SHP77 treated with DMSO at 0.1 percent for 48 hours (cell line): ENCODE measurements around the gene DCP2.
"Not testable (repeated sequence)": the region's sequence is repeated elsewhere in the genome, so short reads cannot be mapped to it uniquely, and the experiment has no call there.

Source experiments
- DNase-seq: peaks from one replicate; lab custom pipeline; 2025; lab: John Stamatoyannopoulos, UW

Gene DCP2

DNA sequence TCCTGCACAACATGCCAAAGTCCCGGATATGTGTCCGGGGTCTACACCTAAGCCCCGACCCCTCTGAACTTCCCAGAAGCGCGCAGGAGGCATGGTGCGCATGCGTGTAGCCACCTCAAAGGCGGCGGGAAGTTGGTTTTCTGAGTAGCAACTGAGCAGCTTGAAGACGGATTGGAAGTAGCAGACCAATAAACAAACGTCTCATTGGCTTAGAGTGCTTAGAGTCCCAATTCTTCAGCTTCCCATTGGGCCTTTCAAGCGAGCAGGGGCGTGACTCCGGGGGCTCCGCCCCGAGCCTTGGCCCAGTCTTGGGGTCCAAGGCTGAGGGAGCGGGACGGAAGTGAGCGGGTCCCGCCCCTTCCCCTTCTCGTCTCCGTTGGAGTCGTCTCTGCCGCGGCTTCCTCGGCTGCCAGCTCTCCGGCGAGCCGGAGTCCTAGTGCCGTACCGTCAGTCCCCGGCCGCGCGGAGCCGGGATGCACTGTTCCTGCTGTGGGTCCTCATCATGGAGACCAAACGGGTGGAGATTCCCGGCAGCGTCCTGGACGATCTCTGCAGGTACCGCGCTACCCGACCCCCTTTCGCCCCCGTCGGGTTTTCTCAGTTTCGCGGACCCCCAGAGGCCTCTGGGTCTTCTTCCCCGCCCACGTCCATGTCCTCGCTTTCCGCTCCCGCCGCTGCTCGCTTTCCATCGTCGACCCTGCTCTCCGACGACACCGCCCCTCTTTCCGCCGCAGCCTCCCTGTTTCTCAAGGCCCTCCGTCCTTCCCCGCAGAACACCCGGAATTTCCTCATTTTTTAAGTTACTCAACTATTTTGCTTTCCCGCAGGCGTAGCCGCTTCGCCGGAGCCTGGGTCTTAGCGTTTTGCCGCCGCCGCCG lies at the start of gene DCP2:
TSS of gene DCP2 (plus strand) at position 367 of the 878 bp plus-strand sequence. CDS start at position 503, 136 bp downstream.
- peak; percentile 98 for DNase-seq

DNA sequence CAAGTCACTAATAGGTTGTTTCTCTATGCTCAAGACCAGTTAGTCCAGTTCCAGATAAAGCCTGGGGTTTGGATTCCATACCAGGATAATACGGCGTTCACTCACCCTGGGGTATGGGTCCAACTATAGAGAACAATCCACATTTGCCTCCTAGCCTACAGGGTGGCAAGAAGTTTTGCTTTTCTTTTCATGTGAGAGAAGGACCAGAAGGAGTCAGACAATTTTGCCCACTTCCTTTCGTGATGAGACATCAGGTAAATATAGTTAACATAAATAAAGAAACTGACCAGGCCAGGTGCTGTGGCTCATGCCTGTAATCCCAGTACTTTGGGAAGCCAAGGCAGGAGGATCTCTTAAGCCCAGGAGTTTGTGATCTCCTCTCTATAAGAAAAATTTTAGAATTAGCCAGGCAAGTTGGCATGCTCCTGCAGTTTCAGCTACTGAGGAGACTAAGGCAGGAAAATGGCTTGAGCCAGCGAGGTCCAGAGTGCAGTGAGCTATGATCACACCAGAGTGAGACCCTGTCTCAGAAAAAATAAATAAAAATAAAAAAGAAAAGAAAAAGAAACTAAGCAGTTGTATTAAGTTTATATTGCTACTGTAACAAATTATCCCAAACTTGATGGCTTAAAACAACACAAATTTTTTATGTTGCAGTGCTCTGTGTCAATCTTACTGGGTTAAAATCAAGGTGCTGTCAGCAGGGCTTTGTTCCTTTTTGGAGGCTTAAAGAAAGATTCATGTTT lies 47.1 kb upstream of the DCP2 start:
- no peak for DNase-seq

DNA sequence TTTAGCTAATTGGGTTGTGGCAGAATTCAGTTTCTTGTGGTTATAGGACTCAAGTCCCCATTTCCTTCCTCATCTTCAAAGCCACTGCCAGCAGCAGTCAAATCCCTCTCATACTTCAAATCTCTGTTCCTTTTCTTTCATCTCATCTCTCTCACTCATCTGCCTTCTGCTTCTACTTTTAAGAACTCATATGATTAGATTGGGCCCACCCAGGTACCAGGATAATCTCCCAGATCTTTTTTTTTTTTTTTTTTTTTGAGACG lies 46.6 kb upstream of the DCP2 start:
- DNase-seq, result no peak

DNA sequence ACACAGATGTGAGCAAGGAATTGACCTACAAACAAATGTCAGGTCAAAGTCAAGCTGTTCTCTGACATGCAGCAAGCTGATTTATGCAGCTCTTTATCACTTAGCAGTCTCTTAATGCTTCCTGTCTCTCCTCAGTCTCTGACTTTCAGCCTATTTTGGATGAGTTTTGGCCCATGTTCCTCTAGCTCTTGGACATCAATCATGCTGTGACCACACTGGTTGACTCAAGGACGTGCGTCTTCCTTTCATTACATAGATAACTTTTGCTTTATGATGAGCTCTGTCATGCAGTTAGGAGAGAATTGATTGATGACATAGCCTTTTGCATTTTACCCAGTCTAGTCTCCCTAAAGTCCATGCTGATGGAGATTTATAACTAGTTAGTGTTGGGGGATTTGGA lies 45.1 kb upstream of the DCP2 start:
- no peak for DNase-seq

DNA sequence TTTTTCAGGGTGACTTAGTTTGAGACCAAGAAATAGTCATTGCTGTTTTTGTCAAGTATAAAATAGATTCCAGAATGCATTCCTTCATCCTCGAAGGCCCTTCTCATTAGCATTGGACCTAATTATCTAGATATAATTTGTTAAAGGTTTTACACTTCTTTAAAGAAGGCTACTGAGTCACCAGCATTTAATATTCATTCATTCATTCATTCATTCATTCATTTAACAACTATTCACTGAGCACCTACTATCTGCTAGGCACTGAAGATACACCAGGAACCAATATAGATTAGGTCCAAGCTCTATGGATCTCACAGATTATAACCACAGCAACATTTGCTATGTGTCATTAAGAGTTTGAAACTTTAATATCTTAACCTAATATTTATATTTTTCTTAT lies 43.5 kb upstream of the DCP2 start:
- DNase-seq, result no peak

DNA sequence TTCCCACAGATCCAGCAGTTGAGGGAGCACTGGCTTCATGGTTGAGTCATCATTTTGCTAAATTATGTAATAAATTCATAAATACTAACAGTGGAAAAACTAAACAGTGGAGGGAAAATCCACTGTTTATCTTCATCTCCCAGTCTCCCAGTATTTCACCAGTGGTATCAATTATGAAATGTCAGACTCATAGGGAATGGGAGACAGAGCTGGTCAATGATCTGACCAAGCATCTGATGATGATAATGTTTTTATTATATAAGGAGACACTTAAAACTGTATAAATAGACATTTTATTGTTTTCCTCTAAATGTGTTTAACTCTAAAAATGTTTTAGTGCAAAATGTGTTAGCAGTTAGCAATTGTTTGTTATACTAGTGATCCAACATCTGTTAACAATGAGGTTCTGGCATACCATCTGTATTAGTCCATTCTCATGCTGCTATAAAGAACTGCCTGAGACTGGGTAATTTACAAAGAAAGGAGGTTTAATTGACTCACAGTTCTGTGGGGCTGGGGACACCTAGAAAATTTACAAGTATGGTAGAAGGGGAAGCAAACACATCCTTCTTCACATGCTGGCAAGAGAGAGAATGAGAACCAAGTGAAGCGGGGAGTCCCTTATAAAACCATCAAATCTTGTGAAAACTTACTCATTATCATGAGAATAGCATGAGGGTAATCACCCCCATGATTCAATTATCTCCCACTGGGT lies 42.8 kb upstream of the DCP2 start:
- DNase-seq, result no peak

DNA sequence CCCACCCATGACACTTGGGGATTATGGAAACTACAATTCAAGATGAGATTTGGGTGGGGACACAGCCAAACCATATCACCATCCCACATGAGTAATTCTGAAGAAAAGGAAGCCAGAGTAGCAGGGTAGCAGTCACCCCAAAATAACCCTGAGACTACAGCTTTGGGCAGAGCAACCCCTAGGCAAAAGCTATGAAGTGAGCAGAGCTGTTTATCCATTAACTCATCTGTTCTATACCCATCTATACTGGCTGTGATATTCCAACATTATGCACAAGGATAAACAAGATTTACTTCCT lies 42.3 kb upstream of the DCP2 start:
- no peak for DNase-seq

DNA sequence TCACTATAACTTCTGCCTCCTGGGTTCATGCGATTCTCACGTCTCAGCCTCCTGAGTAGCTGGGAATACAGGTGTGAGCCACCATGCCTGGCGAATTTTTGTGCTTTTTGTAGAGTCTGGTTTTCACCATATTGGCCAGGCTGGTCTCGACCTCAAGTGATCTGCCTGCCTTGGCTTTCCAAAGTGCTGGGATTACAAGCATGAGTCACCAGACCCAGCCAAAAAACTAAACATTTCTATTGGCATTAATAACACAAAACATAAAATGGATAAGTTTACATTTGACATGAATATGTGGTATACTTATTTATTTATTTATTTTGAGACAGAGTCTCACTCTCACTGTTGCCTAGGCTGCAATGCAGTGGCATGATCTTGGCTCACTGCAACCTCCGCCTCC lies 40.9 kb upstream of the DCP2 start:
- DNase-seq, result no peak

DNA sequence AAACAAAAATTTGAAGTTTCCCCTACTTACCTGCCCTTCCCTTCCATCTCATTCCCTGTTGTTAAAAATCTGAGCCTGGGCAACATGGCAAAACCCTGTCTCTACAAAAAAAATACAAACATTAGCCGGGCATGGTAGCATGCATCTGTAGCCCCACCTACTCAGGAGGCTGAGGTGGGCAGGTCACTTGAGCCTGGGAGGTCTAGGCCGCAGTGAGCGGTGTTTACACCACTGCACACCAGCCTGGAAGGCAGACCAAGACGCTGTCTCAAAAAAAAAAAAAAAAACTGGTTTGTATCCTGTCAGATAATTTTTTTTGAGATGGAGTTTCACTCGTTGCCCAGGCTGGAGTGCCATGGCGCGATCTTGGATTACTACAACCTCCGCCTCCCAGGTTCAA lies 38.3 kb upstream of the DCP2 start:
- DNase-seq, result no peak

DNA sequence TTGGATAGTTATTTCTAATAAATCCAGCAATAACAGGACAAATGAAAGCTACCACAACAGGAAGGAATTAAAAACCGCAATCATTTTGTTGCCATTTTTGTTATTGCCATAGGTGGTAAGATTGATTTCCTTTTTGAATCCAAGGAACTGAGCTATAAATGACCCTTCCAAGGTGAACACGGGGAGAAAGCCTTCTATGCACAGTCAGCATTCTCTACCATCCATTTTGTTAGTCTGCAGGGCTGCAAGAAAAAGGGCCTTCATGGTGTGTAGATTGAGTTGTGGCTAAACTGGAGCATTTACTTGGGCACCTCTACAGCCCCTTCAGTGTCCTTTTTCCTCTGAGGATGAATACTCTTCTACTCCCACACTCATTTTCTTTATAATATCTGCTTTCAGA lies 35.9 kb upstream of the DCP2 start:
- DNase-seq, result no peak

DNA sequence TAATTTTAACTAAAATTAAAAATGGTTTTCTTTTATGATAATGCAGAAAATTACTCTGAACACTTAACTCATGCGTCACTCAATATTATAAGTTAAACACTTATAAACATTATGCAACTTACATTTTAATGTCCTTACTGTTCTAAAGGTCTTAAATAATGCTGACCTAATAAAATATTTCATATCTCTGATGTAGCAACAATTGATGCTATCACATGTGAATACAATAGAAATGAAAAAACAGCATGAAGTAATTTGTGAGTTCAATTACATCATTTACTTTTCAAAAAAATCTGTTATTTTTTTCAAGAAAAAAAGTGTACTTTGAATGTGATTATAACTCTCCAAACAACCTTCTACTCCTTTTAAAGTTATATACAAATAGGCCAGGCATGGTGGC lies 28.1 kb upstream of the DCP2 start:
- DNase-seq, result no peak

DNA sequence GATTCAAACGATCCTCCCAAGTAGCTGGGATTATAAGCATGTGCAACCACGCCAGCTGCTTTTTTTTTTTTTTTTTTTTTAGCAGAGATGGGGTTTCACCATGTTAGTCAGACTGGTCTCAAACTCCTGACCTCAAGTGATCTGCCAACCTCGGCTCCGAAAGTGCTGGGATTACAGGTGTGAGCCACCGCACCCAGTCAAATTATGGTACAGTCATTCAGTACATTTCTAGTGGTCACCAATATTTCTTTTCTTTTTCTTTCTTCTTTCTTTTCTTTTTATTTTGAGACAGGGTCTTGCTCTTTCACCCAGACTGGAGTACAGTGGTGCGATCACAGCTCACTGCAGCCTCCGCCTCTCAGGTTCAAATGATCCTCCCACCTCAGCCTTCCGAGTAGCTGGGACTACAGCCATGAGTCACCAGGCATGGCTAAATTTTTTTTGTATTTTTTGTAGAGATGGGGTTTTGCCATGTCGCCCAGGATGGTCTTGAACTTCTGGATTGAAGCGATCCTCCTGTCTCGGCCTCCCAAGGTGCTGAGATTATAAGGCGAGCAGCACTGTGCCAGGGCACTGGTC lies 25.4 kb upstream of the DCP2 start:
- DNase-seq, result no peak

DNA sequence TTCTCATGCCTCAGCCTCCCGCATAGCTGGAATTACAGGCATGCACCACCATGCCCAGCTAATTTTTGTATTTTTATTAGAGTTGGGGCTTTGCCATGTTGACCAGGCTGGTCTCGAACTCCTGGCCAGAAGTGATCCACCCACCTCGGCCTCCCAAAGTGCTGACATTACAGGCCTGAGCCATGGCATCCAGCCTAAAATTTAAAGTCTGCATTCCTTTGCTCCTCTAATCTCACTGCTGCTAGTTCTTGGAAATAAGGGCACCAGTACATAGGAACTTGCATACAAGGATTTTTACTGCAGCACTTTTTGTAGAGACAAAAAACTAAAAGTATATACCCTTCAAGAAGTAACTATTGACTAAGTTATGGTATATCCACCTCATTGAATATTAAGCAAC lies 20.0 kb upstream of the DCP2 start:
- DNase-seq, result no peak

DNA sequence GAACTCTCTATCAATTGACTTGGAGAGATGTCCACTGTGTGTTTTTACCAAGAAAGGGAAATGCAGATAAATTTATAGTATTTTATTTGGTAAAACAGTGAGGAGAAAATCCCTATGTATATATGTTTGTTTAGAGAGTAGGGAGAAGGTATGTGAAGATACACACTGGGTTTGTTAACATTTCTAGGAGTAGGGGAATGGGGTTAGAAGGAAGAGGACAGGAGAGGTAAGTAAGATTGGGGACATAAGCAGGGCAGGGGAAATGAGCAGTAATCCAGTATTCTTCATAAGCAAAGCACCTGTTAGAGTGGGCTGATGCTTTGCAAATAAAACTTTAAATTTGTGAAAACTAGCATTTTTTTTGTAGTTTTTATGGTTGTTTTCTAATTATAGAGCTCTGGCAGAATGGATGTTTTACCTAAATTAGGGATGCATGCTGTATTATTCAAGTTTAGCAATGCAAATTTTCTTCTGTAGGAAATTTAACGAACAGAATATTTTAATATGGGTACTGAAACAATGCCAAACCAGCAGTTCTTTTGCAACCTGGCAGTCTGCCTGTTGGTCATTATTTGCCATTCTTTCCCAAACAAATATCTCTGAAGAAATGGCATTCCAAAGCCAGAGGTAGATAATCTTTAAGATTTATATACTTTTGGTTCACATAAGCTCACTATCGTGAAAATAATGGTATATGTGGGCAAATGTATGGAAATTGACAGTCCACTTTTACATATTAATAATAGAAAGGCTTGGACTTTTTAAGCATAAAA lies 19.4 kb upstream of the DCP2 start:
- no peak for DNase-seq

DNA sequence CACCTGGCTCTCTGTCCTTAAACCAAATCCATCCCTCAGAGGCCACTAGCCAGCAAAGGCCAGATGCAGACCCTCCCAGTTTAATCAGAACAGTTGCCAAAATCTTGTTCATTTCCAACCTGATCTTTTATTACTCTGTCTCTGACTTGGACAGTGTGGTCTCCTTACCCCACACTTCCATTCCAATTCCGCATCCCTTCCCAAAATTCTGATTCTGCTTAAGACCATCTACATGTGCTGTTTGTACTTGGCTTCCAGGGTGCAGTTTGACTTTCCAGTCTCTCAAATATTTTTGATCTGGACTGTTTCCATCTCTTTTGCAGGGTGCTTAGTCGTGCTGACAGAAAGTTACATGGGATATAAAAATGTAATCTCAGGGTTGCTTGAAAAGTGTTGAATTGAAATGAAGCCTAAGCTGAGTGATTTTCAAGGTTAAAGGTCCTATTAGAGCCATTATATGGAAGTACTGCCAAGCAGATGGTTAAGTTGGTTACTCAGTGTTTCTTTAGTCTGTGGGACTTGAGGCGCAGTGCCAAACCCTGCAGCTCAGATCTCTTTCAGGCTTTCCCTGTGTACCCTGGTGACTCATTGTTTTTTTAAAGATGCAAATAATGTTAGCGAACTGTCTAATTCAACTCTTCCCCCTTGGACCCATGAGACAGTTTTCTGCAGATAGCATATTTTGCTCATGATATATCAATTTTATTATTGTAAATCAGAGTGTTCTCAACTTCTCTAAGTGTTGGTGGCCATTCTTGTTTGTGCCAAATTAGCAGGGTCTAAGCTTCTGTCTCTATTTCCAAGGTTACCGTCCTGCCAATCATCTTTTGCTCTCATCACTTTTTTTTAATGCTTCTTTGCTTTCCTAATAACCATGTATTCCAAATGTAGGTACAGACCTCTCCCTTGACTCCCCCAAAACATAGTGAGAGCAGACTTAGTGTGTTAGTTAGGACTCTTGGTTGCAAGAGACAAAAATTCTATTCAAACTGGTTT lies 18.2 kb upstream of the DCP2 start:
- DNase-seq, result no peak

DNA sequence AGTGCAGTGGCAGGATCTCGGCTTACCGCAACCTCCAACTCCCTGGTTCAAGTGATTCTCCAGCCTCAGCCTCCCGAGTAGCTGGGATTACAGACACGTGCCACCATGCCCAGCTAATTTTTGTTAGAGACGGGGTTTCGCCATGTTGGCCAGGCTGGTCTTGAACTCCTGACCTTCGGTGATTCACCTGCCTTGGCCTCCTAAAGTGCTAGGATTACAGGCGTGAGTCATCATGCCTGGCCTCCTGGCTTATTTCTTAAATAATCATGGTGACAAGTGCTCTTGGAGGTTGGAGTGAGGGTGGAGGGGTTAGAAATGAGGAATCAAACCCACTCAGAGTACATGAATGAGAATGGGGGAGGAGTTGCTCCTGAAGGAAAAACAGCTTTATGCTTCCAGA lies 16.7 kb upstream of the DCP2 start:
- DNase-seq, result not testable (repeated sequence)

DNA sequence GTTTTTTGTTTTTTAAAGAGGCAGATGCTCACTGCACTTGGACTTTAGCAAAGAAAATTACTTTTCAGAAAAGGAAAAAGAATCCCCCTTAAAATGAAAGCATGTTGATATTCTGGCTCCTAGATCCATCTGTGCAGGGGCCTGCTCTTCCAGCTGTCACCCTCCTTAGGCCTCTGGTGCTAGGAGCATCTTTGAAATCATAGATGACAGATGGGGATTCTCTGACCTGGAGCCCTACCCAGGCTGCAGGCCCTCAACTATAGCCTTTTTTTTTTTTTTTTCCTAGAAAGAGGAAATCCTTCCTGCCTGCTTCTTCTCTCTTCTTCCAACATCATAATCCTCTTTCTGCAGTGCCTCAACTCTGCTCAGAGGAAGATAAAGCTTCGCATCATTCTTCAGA lies 16.3 kb upstream of the DCP2 start:
- DNase-seq, result no peak

DNA sequence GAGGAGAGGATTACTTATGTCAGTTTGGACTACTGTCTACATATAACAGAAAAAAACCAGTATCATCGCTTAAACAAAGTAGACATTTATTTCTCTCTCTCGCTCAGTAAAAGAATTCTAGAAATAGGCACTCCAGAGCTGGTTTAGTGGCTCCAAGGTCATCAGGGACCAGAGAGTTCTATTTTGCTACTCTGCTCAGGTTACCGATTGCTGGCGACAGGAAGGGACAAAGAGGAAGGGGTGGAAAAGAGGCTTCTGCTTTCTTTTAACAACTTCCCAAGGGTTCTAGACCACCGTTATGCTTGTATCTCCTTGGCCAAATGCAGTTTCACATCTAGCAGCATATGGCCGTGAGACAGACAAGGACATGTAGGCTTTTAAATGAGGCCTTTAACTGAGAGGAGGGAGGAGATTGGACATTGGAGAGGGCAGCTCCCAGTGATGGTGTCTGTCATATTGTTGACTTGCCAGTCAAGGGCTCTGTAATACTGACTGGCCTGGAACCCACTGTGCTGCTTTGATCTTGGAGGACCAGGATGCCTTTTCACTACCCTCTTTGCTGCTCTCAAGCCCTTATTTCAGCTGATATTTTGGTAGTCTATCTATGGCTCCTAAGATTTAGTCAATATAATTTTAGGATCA lies 15.6 kb upstream of the DCP2 start:
- DNase-seq, result no peak

DNA sequence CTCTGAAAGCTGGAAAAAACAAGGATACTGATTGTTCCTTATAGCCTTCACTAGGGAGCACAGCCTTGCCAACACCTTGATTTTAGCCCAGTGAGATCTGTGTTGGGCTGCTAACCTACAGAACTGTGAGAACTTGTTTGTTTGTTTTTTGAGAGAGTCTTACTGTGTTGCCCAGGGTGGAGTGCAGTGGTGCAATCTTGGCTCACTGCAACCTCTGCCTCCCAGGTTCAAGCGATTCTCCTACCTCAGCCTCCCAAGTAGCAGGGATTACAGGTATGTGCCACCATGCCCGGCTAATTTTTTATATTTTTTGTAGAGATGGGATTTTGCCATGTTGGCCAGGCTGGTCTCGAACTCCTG lies 13.2 kb upstream of the DCP2 start:
- not testable (repeated sequence) for DNase-seq

DNA sequence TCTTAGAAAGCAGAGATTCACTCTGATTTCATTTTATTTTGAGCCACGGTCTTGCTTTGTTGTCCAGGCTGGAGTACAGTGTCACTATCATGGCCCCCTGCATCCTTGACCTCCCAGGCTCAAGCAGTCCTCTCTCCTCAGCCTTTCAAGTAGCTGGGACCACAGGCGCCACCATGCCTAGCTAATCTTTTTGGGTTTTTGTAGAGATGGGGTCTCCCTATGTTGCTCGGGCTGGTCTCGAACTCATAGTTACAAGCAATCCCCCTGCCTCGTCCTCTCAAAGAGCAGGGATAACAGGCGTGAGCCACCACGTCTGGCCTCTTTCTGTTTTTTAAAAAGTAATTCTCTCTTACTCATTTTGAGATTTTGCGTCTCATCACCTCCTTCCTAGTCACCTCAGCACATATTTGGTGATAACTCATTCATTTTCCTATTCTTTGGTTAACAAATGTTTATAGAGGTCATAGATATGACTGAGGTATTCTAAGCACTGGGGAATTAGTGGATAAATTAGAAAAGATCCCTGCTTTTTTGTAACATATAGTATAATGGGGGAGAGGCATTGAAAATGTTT lies 10.8 kb upstream of the DCP2 start:
- no peak for DNase-seq
